GM23338 (cell line): ENCODE measurements around the gene PITX1. TPM values are rescaled to one million over a fixed set of nuclear protein-coding genes. Genes with fewer than 3 reads are reported as not detected.

Experiments
- ATAC-seq: fragments of 200-7000 bp; cut with Tn5 transposase; 3 replicates; pipeline ENCODE4 v1.9.1; 2020
- DNase-seq: peaks from one replicate; pipeline ENCODE4 v3.0.0-alpha.2; 2015; ENCODE audit warnings: low spot score
- H2AFZ ChIP-seq: fragments of 200-600 bp; sonication (generic); 2 replicates; pipeline ENCODE4 v1.8.0; 2016; ENCODE audit warnings: antibody characterized with exemption, mild to moderate bottlenecking, moderate library complexity
- H3F3A ChIP-seq: fragments of 200-600 bp; sonication (generic); replicated peaks from 2 replicates; pipeline ENCODE4 v1.8.0; 2017; ENCODE audit warnings: antibody characterized with exemption, mixed run types, low read depth
- H3K27ac ChIP-seq: fragments of 200-600 bp; sonication (generic); 2 replicates; pipeline ENCODE4 v1.6.1; 2016; ENCODE audit warnings: low read depth
- H3K27me3 ChIP-seq: fragments of 200-600 bp; sonication (generic); 2 replicates; pipeline ENCODE4 v1.8.0; 2016; ENCODE audit warnings: mild to moderate bottlenecking, mixed run types, moderate library complexity; ENCODE audit not compliant: insufficient read depth
- H3K36me3 ChIP-seq: fragments of 200-600 bp; sonication (generic); 2 replicates; pipeline ENCODE4 v1.8.0; 2016; ENCODE audit warnings: mild to moderate bottlenecking; ENCODE audit not compliant: insufficient read depth
- H3K4me1 ChIP-seq: fragments of 200-600 bp; sonication (generic); 2 replicates; pipeline ENCODE4 v1.8.0; 2016; ENCODE audit warnings: mild to moderate bottlenecking, moderate library complexity; ENCODE audit not compliant: insufficient read depth
- H3K4me2 ChIP-seq: fragments of 200-600 bp; sonication (generic); 2 replicates; pipeline ENCODE4 v1.7.1; 2017; ENCODE audit warnings: mixed run types
- H3K4me3 ChIP-seq: fragments of 200-600 bp; sonication (generic); 2 replicates; pipeline ENCODE4 v1.6.1; 2016; ENCODE audit warnings: mixed run types
- H3K79me2 ChIP-seq: fragments of 200-600 bp; sonication (generic); replicated peaks from 2 replicates; pipeline ENCODE4 v1.8.0; 2017; ENCODE audit warnings: mild to moderate bottlenecking; ENCODE audit not compliant: insufficient read depth
- H3K9me2 ChIP-seq: fragments of 200-600 bp; sonication (generic); 2 replicates; pipeline ENCODE4 v1.8.0; 2017; ENCODE audit not compliant: insufficient read depth
- H4K20me1 ChIP-seq: fragments of 200-600 bp; sonication (generic); replicated peaks from 2 replicates; pipeline ENCODE4 v1.8.0; 2017; ENCODE audit warnings: mild to moderate bottlenecking; ENCODE audit not compliant: insufficient read depth
- H3K27ac Mint-ChIP-seq: 2 replicates; pipeline ENCODE4 v1.8.0; 2020; ENCODE audit warnings: inconsistent platforms, mild to moderate bottlenecking, moderate library complexity, mixed read lengths
- H3K27me3 Mint-ChIP-seq: 3 replicates; pipeline ENCODE4 v1.8.0; 2022; ENCODE audit warnings: low read depth, mild to moderate bottlenecking, moderate library complexity, mixed read lengths, inconsistent platforms; ENCODE audit not compliant: insufficient read depth, poor library complexity
- H3K36me3 Mint-ChIP-seq: 3 replicates; pipeline ENCODE4 v1.8.0; 2021; ENCODE audit warnings: low read depth, mild to moderate bottlenecking, inconsistent platforms, moderate library complexity, mixed read lengths
- H3K4me1 Mint-ChIP-seq: 3 replicates; pipeline ENCODE4 v1.8.0; 2020; ENCODE audit warnings: mild to moderate bottlenecking, inconsistent platforms, mixed read lengths
- H3K4me3 Mint-ChIP-seq: 3 replicates; pipeline ENCODE4 v1.8.0; 2021; ENCODE audit warnings: moderate library complexity, mild to moderate bottlenecking, inconsistent platforms, mixed read lengths
- H3K9me3 Mint-ChIP-seq: 3 replicates; pipeline ENCODE4 v1.8.0; 2020; ENCODE audit warnings: moderate library complexity, mild to moderate bottlenecking, inconsistent platforms, mixed read lengths
- EZH2phosphoT487 ChIP-seq: fragments of 200-600 bp; sonication (generic); IDR thresholded peaks from one replicate; pipeline ENCODE4 v1.8.1; 2018; ENCODE audit warnings: antibody characterized with exemption; ENCODE audit not compliant: unreplicated experiment
- POLR2AphosphoS5 ChIP-seq: IDR thresholded peaks from 2 replicates; pipeline ENCODE4 v1.6.1; 2016; ENCODE audit warnings: antibody characterized with exemption, low read depth
- STAT1 ChIP-seq: IDR thresholded peaks from one replicate; pipeline ENCODE4 v1.6.1; 2016; ENCODE audit warnings: antibody characterized with exemption; ENCODE audit not compliant: unreplicated experiment
- ZNF331 ChIP-seq: fragments of 250-450 bp; sonication (Bioruptor Pico); IDR thresholded peaks from 2 replicates; pipeline ENCODE4 v1.5.0; 2020; ENCODE audit warnings: low read depth, mild to moderate bottlenecking, moderate library complexity
- polyA plus RNA-seq: library from polyadenylated mRNA; unstranded; fragments of >200 nt; fragmentation: Nextera tagmentation; extraction: Ambion mirVana; gene quantifications from 2 replicates; pipeline ENCODE4 v1.2.1, GENCODE V29; 2016
- total RNA-seq: library from RNA; depleted of rRNA; stranded (reverse); fragments of >200 nt; shearing (Covaris generic); gene quantifications from 2 replicates; pipeline ENCODE4 v1.2.3, GENCODE V29; 2014
- TF ChIP-seq, protein P1 (sequence below), 2 experiments: fragments of 200-600 bp in 1 of 2; sonication (generic) in 1 of 2; conservative IDR thresholded peaks; 2 replicates each; pipeline versions ENCODE4 v1.5.1 to v1.6.1; 2016 to 2017; ENCODE audit warnings: antibody characterized with exemption in 2 of 2, low read depth in 2 of 2, mild to moderate bottlenecking in 2 of 2, moderate library complexity in 1 of 2
- TF ChIP-seq, protein P2 (sequence below): IDR thresholded peaks from one replicate; pipeline ENCODE4 v1.6.1; 2018; ENCODE audit warnings: antibody characterized with exemption; ENCODE audit not compliant: unreplicated experiment

Gene PITX1
- total and polyA plus RNA-seq, 2 experiments from 2014 or later, result not detected

DNA sequence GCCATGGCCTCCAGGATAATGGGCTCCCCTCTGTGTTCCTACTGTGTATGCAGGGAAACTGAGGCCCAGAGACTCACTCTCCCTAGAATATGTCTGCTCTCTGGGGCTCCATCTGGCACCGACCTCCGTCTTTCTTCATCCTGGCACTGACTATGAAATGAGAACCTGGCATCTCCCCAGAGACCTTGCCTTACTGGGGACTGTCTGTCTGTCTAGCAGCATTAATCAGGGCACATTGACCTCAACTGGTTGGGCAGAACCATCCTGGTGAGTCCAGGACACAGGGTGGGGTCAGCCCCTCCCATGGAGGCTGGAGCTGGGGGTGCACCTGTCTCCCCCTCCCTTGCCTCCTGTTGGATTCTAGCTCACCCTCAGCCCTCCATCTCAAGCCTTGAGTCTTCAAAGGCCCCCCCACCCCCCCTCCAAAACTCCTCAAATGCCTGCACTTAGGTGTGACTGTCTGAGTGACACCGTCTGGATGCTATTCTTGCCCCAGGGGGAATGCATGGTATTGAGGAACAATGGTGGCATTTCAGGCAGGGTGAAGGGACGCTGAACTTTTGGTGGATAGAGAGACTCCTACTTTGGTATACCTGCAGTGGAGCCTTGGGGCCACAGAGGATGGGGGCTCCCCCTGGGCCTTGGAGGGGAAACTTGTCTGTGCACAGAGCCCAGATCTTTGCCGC lies 12.8 kb upstream of the PITX1 start:
- no peak overlapping the region for H3K27ac ChIP-seq
- Mint-ChIP-seq H3K4me1 (peaks cover 12% of the 10 kb centered on the region), H3K36me3 (no peaks in the 10 kb centered on the region), H3K9me3 (peaks cover under 1% of the 10 kb centered on the region; the same call in 2 of the 3 replicates), H3K27me3 (peaks cover 79% of the 10 kb centered on the region), H3K27ac (no peak overlapping the region), H3K4me3 (no peak overlapping the region)
- peaks cover 16% of the 10 kb centered on the region for H4K20me1 ChIP-seq
- H3K4me2 ChIP-seq, result no peak overlapping the region
- H3K9me2 ChIP-seq, result no peaks in the 10 kb centered on the region
- H3F3A ChIP-seq, result no peaks in the 10 kb centered on the region
- H3K4me3 ChIP-seq, result no peak overlapping the region
- no peak for ATAC-seq
- H3K4me1 ChIP-seq, result no peaks in the 10 kb centered on the region
- peaks cover 98% of the 10 kb centered on the region for H3K27me3 ChIP-seq
- no peak for DNase-seq
- no peak overlapping the region for H2AFZ ChIP-seq
- TF ChIP-seq, protein P1, sequence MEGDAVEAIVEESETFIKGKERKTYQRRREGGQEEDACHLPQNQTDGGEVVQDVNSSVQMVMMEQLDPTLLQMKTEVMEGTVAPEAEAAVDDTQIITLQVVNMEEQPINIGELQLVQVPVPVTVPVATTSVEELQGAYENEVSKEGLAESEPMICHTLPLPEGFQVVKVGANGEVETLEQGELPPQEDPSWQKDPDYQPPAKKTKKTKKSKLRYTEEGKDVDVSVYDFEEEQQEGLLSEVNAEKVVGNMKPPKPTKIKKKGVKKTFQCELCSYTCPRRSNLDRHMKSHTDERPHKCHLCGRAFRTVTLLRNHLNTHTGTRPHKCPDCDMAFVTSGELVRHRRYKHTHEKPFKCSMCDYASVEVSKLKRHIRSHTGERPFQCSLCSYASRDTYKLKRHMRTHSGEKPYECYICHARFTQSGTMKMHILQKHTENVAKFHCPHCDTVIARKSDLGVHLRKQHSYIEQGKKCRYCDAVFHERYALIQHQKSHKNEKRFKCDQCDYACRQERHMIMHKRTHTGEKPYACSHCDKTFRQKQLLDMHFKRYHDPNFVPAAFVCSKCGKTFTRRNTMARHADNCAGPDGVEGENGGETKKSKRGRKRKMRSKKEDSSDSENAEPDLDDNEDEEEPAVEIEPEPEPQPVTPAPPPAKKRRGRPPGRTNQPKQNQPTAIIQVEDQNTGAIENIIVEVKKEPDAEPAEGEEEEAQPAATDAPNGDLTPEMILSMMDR (conservative IDR thresholded peaks at IDR 0.05; ENCODE audit: low read depth in 2 of 2), result no peak
- H3K36me3 ChIP-seq, result no peaks in the 10 kb centered on the region
- no peaks in the 10 kb centered on the region for H3K79me2 ChIP-seq

DNA sequence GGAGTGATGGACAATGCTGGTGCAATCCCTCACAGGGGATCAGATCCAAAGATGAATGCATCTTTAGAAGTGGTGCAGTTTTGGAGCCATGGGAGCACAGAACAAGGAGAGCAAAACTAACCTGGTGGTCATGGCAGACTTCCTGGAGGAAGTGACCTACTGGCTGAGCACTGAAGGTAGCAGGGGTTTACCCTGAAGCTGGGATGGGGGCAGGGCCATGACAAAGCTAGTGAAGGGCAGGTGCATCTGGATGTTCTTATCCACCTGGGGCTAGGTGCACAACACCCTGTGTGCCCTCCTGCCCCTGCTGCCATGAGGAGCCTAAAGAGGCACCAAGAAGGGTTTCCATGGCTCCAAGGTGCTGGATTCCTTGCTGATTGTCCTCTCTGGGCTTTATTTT lies 11.5 kb upstream of the PITX1 start:
- H3K27ac Mint-ChIP-seq, result no peak overlapping the region
- Histone ChIP-seq H3K4me2 (no peak overlapping the region), H3K36me3 (no peaks in the 10 kb centered on the region), H4K20me1 (peaks cover 24% of the 10 kb centered on the region), H3F3A (peaks cover 8% of the 10 kb centered on the region; the same call in 1 of the 2 replicates), H3K4me3 (no peak overlapping the region), H3K27me3 (peaks cover 98% of the 10 kb centered on the region), H3K4me1 (no peaks in the 10 kb centered on the region), H3K79me2 (no peaks in the 10 kb centered on the region), H2AFZ (no peak overlapping the region), H3K9me2 (no peaks in the 10 kb centered on the region), H3K27ac (no peak overlapping the region)
- no peak for TF ChIP-seq ZNF331
- TF ChIP-seq, protein P2, sequence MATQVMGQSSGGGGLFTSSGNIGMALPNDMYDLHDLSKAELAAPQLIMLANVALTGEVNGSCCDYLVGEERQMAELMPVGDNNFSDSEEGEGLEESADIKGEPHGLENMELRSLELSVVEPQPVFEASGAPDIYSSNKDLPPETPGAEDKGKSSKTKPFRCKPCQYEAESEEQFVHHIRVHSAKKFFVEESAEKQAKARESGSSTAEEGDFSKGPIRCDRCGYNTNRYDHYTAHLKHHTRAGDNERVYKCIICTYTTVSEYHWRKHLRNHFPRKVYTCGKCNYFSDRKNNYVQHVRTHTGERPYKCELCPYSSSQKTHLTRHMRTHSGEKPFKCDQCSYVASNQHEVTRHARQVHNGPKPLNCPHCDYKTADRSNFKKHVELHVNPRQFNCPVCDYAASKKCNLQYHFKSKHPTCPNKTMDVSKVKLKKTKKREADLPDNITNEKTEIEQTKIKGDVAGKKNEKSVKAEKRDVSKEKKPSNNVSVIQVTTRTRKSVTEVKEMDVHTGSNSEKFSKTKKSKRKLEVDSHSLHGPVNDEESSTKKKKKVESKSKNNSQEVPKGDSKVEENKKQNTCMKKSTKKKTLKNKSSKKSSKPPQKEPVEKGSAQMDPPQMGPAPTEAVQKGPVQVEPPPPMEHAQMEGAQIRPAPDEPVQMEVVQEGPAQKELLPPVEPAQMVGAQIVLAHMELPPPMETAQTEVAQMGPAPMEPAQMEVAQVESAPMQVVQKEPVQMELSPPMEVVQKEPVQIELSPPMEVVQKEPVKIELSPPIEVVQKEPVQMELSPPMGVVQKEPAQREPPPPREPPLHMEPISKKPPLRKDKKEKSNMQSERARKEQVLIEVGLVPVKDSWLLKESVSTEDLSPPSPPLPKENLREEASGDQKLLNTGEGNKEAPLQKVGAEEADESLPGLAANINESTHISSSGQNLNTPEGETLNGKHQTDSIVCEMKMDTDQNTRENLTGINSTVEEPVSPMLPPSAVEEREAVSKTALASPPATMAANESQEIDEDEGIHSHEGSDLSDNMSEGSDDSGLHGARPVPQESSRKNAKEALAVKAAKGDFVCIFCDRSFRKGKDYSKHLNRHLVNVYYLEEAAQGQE, result no peak
- no peak for TF ChIP-seq POLR2AphosphoS5
- TF ChIP-seq STAT1, result no peak
- TF ChIP-seq EZH2phosphoT487, result no peak
- no peak overlapping the region for H3K4me3 Mint-ChIP-seq
- no peak for ATAC-seq
- H3K9me3 Mint-ChIP-seq, result peaks cover 5% of the 10 kb centered on the region; the same call in 2 of the 3 replicates
- H3K27me3 Mint-ChIP-seq, result peaks cover 79% of the 10 kb centered on the region
- H3K4me1 Mint-ChIP-seq, result peaks cover 8% of the 10 kb centered on the region
- H3K36me3 Mint-ChIP-seq, result no peaks in the 10 kb centered on the region
- no peak for DNase-seq
